ENCODE measurements around the gene TCEANC2.
"Not testable (repeated sequence)": the region's sequence is repeated elsewhere in the genome, so short reads cannot be mapped to it uniquely, and the experiment has no call there.

Gene TCEANC2

DNA sequence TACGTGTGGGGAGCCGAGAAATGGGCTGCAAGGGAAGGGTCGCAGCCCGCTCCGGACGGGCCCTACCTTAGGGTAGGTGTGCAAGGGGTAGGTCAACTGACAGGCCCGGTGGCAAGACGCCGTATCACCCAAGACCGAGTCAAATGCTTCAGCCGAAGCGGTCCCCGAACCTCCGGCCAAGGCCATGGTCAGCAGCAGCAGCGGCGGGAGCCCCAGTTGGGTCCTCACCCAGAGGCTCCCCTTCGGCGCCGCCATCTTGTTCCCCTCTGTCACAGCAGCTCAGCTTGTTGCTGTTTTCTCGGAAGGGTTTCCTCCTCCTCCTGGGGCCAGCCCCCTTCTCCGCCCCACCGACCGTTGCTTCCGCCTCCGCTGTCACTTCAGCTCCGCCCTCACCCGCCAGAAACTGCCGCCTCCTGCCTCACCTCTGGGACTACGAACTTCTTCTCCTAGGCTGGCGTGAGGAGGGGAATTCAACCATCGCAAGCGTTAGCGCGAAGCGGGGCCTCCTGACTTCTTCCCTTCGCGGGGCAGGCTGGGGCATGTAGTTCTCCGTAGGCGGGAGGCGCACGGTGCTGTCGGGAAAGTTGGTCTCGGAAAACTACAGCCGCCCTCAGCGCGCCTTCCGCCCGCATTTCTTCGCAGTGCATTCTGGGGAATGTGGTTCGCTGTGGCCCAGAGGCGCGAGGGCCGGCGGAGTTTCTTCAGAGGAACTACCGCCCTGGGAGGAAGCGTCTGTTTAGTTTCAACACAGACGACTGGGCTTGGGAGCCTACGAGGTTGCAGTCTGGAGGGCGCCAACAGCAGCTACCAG is at the start of gene TCEANC2, which contains the start of gene TMEM59:
Gene TCEANC2 (plus strand): TSS at position 675 of the 811 bp plus-strand sequence. CDS start 815 bp downstream, outside the sequence.
Gene TMEM59 (minus strand): TSS at position 271 of the 811 bp plus-strand sequence. CDS start 16 bp downstream, at position 255.
- TF ChIP-seq, protein P1, sequence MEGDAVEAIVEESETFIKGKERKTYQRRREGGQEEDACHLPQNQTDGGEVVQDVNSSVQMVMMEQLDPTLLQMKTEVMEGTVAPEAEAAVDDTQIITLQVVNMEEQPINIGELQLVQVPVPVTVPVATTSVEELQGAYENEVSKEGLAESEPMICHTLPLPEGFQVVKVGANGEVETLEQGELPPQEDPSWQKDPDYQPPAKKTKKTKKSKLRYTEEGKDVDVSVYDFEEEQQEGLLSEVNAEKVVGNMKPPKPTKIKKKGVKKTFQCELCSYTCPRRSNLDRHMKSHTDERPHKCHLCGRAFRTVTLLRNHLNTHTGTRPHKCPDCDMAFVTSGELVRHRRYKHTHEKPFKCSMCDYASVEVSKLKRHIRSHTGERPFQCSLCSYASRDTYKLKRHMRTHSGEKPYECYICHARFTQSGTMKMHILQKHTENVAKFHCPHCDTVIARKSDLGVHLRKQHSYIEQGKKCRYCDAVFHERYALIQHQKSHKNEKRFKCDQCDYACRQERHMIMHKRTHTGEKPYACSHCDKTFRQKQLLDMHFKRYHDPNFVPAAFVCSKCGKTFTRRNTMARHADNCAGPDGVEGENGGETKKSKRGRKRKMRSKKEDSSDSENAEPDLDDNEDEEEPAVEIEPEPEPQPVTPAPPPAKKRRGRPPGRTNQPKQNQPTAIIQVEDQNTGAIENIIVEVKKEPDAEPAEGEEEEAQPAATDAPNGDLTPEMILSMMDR (conservative IDR thresholded peaks at IDR 0.05): no peak
- TF ChIP-seq ZFX (IDR thresholded peaks at IDR 0.05): no peak

DNA sequence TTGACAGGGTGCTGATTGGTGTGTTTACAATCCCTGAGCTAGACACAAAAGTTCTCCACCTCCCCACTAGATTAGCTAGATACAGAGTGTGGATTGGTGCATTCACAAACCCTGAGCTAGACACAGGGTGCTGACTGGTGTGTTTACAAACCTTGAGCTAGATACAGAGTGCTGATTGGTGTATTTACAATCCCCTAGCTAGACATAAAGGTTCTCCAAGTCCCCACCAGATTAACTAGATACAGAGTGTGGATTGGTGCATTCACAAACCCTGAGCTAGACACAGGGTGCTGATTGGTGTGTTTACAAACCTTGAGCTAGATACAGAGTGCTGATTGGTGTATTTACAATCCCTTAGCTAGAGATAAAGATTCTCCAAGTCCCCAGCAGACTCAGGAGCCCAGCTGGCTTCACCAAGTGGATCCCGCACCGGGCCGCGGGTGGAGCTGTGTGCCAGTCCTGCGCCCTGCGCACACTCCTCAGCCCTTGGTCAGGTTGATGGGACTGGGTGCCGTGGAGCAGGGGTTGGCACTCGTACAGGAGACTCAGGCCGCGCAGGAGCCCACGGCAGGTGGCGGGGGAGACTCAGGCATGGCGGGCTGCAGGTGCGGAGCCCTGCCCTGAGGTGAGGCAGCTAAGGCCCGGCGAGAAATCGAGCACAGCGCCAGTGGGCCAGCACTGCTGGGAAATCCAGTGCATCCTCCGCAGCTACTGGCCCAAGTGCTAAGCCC is 49.5 kb upstream of the TCEANC2 start:
- not testable (repeated sequence) for H3K27ac ChIP-seq

More for the DNA sequence above, at the start of gene TCEANC2, which contains the start of gene TMEM59:
- H3K27ac ChIP-seq: peak within 1 kb of the TSS; percentile 79

DNA sequence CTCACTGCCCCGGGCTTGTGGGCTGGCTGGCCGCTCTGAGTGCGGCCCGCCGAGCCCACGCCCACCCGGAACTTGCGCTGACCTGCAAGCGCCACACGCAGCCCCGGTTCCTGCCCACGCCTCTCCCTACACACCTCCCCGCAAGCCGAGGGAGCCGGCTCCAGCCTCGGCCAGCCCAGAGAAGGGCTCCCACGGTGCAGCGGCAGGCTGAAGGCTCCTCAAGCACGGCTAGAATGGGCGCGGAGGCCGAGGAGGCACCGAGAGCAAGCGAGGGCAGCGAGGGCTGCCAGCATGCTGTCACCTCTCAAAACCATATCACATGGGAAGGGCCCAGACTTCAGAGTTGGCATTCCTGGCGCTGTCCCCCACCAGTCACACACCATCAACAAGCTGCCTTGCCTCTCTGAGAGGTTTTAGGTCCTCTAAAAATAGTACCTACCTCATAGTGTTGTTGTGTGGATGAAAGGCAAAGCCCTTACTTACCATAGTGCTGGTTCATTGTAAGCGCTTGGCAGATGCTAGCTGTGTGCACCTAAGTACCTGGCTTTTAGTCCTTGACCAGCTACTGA is 48.8 kb upstream of the TCEANC2 start:
- TF ChIP-seq ZFX (IDR thresholded peaks at IDR 0.05): no peak
- TF ChIP-seq, protein P1 (conservative IDR thresholded peaks at IDR 0.05): no peak
- H3K27ac ChIP-seq: no peak overlapping the region

DNA sequence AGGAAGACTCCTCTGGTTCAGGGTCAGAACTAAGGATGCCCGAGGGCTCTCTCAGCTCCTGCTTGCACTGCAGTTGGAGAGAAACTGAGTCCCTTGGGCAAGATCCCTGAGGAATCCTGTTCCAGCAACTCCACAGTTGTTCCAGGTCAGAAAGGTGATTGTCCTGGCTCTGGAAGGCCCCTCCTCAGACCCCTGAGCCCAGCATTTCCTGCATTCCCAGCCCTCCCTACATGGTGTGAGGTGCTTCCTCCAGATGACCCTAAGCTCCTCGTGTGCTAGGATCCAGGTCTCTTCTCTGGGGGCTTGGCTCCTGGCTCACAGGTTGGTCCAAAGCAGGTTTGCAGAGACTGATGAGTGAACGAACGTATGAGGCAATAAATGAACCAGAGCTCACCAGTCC is 46.9 kb upstream of the TCEANC2 start:
- no peak overlapping the region for H3K27ac ChIP-seq
- TF ChIP-seq, protein P1 (conservative IDR thresholded peaks at IDR 0.05): no peak
- no peak for TF ChIP-seq ZFX (IDR thresholded peaks at IDR 0.05)

DNA sequence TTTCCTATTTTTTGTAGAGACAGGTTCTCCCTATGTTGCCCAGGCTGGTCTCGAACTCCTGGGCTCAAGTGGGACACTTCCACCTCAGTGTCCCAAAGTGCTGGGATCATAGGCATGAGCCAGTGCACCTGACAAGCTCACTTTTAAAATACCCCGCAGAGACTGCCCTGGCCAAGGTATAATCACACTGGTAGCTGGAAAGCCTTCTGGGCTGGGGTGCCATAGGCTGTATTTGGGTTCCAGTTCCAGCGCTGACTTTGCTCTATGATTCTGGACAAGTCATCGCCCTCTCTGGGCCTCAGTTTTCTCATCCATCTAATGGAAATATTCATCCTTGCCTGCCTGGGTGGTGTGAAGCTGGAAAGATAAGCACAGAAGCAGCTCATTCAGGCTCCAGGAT is 45.8 kb upstream of the TCEANC2 start:
- no peak overlapping the region for H3K27ac ChIP-seq
- no peak for TF ChIP-seq ZFX (IDR thresholded peaks at IDR 0.05)
- TF ChIP-seq, protein P1 (conservative IDR thresholded peaks at IDR 0.05): no peak

DNA sequence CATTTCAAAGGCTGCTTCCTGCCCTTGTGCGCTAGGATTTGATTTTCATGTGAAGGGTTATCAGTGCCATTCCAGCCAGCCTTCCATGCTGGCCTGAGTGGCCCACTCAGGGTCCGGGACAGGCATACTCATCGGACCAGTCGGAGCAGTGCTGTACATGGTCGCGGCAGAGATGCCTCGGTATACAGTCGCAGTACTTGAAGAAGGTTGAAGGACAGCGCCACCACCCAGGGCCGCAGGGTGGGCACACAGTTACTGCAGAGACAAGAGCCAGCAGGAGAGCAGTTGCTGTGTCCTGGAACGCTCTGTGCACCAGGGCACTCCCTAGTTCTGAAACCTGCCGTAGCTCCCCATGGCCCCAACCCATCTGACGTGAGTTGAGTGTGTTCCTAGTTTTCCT is 44.5 kb upstream of the TCEANC2 start:
- H3K27ac ChIP-seq: no peak overlapping the region
- no peak for TF ChIP-seq ZFX (IDR thresholded peaks at IDR 0.05)
- TF ChIP-seq, protein P1 (conservative IDR thresholded peaks at IDR 0.05): no peak

DNA sequence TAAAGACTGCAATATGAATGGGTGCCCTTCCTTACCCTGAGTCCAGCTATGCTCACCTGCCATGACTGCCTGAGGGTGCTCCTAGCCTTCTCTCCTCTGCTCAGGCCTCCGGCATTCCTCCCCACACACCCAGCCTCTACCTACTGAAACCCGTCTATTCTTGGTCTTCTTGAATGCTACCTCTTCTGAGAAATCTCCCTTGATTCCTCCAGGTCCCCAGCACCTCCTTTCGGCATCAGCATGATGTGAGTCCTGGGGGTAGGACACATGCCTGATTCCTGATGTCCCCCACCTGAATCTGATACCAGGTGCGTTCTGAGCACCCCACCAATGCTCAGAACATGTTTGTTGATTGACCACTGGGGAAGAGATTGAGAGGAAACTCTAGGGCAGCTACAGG is 44.0 kb upstream of the TCEANC2 start:
- no peak for TF ChIP-seq ZFX (IDR thresholded peaks at IDR 0.05)
- TF ChIP-seq, protein P1 (conservative IDR thresholded peaks at IDR 0.05): no peak
- no peak overlapping the region for H3K27ac ChIP-seq
